Activated CD8-positive, alpha-beta T cell treated with anti-CD3 and anti-CD28 coated beads for 36 hours (primary cell): Measurements from ENCODE around the gene RALY. TPM values are rescaled to one million over a fixed set of nuclear protein-coding genes. Genes with fewer than 3 reads are reported as not detected.
A peak's percentile ranks its signal among the peaks of the same experiment; 100 is the strongest.

Experiments
- ATAC-seq: fragments of 200-7000 bp; cut with Tn5 transposase; one replicate; pipeline ENCODE4 v1.10.0; 2021; ENCODE audit warnings: mild to moderate bottlenecking, moderate library complexity
- CTCF ChIA-PET: fragments of 350-600 bp; sonication (Branson Sonifier 250); formaldehyde crosslinking; loops from one replicate; lab custom pipeline; 2021; ENCODE audit warnings: antibody characterized with exemption; lab: Charles Lee
- POLR2A ChIA-PET: fragments of 350-600 bp; sonication (Branson Sonifier 250); formaldehyde crosslinking; loops from one replicate; lab custom pipeline; 2021; ENCODE audit warnings: antibody characterized with exemption; lab: Charles Lee
- DNase-seq: peaks from one replicate; pipeline ENCODE4 v3.0.0-alpha.2; 2020
- H3K27ac Mint-ChIP-seq: one replicate; pipeline ENCODE4 v1.8.0; 2021; ENCODE audit warnings: mild to moderate bottlenecking, mixed read lengths
- H3K27me3 Mint-ChIP-seq: one replicate; pipeline ENCODE4 v1.8.0; 2021; ENCODE audit warnings: mixed read lengths
- H3K36me3 Mint-ChIP-seq: one replicate; pipeline ENCODE4 v1.8.0; 2021; ENCODE audit warnings: low read depth, mixed read lengths
- H3K4me1 Mint-ChIP-seq: one replicate; pipeline ENCODE4 v1.8.0; 2021; ENCODE audit warnings: low read depth, mixed read lengths
- H3K4me3 Mint-ChIP-seq: one replicate; pipeline ENCODE4 v1.8.0; 2021; ENCODE audit warnings: mild to moderate bottlenecking, moderate library complexity, mixed read lengths
- H3K9me3 Mint-ChIP-seq: one replicate; pipeline ENCODE4 v1.8.0; 2021; ENCODE audit warnings: mixed read lengths
- CTCF ChIP-seq: fragments of 200-600 bp; IDR thresholded peaks from one replicate; pipeline ENCODE4 v1.8.0; 2022; ENCODE audit warnings: antibody characterized with exemption, mild to moderate bottlenecking
- intact Hi-C: fragments of 100-400 bp; cut with micrococcal nuclease; formaldehyde crosslinking; loops from one replicate; pipeline ENCODE4 v1.10.0; 2022
- total RNA-seq, 2 experiments: library from RNA; stranded (reverse); gene quantifications; one replicate each; pipeline ENCODE4 v1.2.3, GENCODE V29; 2021

The RALY gene
- total RNA-seq, 2 experiments from 2014 or later: 151 to 153 TPM

- TF ChIP-seq CTCF: no peak
- Mint-ChIP-seq H3K36me3 (peaks cover 36% of the 10 kb centered on the region), H3K27me3 (no peaks in the 10 kb centered on the region), H3K27ac (peak overlapping the region; percentile 99), H3K9me3 (no peaks in the 10 kb centered on the region), H3K4me1 (peaks cover 31% of the 10 kb centered on the region), H3K4me3 (peak overlapping the region; percentile 98)
- intact Hi-C loops: loop anchor here (1.0 kb wide), 1 partner anchor 119 kb away; the partner anchor contains the start of gene RALY
- DNase-seq (no peak), ATAC-seq (no peak)
- CTCF ChIA-PET: interaction anchor here (0.6 to 3.4 kb wide), 9 partner anchors 17 to 445 kb away, joined by 3 to 10 read pairs (median 3); no protein-coding TSS in a partner anchor
- POLR2A ChIA-PET: interaction anchor here (0.6 to 3.2 kb wide), 19 partner anchors 9 to 1294 kb away, joined by 3 to 20 read pairs (median 4); partner anchors contain the start of genes CHMP4B and RALY
These were observed 118.9 kb downstream of the RALY start for GRCh38 chr20:34112600-34113101.

- ChIA-PET CTCF (no interaction called here), POLR2A (no interaction called here)
- no peak for DNase-seq
- intact Hi-C loops: no loop called here
- Mint-ChIP-seq H3K36me3 (peaks cover 16% of the 10 kb centered on the region), H3K27ac (no peak overlapping the region), H3K4me3 (no peak overlapping the region), H3K4me1 (peaks cover 11% of the 10 kb centered on the region), H3K9me3 (no peaks in the 10 kb centered on the region), H3K27me3 (no peaks in the 10 kb centered on the region)
- no peak for ATAC-seq
- TF ChIP-seq CTCF: no peak
These were observed 121.1 kb downstream of the RALY start for GRCh38 chr20:34114809-34115208.

- intact Hi-C loops: no loop called here
- Mint-ChIP-seq H3K4me3 (no peak overlapping the region), H3K27ac (no peak overlapping the region), H3K4me1 (peaks cover 9% of the 10 kb centered on the region), H3K9me3 (no peaks in the 10 kb centered on the region), H3K36me3 (peaks cover 13% of the 10 kb centered on the region), H3K27me3 (no peaks in the 10 kb centered on the region)
- no peak for ATAC-seq
- POLR2A ChIA-PET: no interaction called here
- no peak for DNase-seq
- TF ChIP-seq CTCF: no peak
- CTCF ChIA-PET: interaction anchor here (0.6 to 1.8 kb wide), 2 partner anchors 14 to 32 kb away, joined by 3 read pairs; no protein-coding TSS in a partner anchor
These were observed 121.5 kb downstream of the RALY start for GRCh38 chr20:34115232-34115631.

GRCh38 chr20:34120213-34120612 is 126.5 kb downstream of the RALY start:
- intact Hi-C loops: loop anchor here (10.0 kb wide), 1 partner anchor 205 kb away; no protein-coding TSS in a partner anchor
- ATAC-seq (no peak), DNase-seq (no peak)
- no peak for TF ChIP-seq CTCF
- POLR2A ChIA-PET: no interaction called here
- H3K27me3 Mint-ChIP-seq: no peaks in the 10 kb centered on the region
- no peak overlapping the region for H3K27ac Mint-ChIP-seq
- CTCF ChIA-PET: interaction anchor here (1.4 to 2.4 kb wide), 2 partner anchors 10 to 50 kb away, joined by 4 to 8 read pairs; no protein-coding TSS in a partner anchor
- no peak overlapping the region for H3K4me3 Mint-ChIP-seq
- H3K36me3 Mint-ChIP-seq: no peaks in the 10 kb centered on the region
- no peaks in the 10 kb centered on the region for H3K9me3 Mint-ChIP-seq
- peaks cover 11% of the 10 kb centered on the region for H3K4me1 Mint-ChIP-seq

GRCh38 chr20:34122274-34122980 is 128.7 kb downstream of the RALY start:
- intact Hi-C loops: loop anchor here (10.0 kb wide), 1 partner anchor 208 kb away; no protein-coding TSS in a partner anchor
- DNase-seq (no peak), ATAC-seq (no peak)
- no peak for TF ChIP-seq CTCF
- H3K27ac Mint-ChIP-seq: no peak overlapping the region
- H3K27me3 Mint-ChIP-seq: peaks cover 3% of the 10 kb centered on the region
- peaks cover 11% of the 10 kb centered on the region for H3K4me1 Mint-ChIP-seq
- ChIA-PET POLR2A (interaction anchor here (0.5 to 0.6 kb wide), 2 partner anchors 11 to 25 kb away, joined by 3 read pairs; partner anchors contain the start of gene EIF2S2), CTCF (interaction anchor here (1.4 kb wide), 1 partner anchor 189 kb away, joined by 3 read pairs; no protein-coding TSS in a partner anchor)
- H3K4me3 Mint-ChIP-seq: no peak overlapping the region
- H3K9me3 Mint-ChIP-seq: no peaks in the 10 kb centered on the region
- H3K36me3 Mint-ChIP-seq: no peaks in the 10 kb centered on the region
